Spleen (tissue), 7 donors: ENCODE measurements around the gene NRXN3.

ENCODE experiments used
- POLR2A ChIP-seq, 3 donors: fragments of 450-650 bp; IDR thresholded peaks; one replicate each; pipeline ENCODE4 v1.5.1; 2017; ENCODE audit warnings: antibody characterized with exemption in 3 of 3, mild to moderate bottlenecking in 1 of 3
- POLR2AphosphoS5 ChIP-seq, 3 donors: sonication (generic); formaldehyde crosslinking; IDR thresholded peaks; one replicate each; pipeline ENCODE4 v1.5.1; 2017; ENCODE audit warnings: antibody characterized with exemption in 3 of 3
- TF ChIP-seq, protein P1 (sequence below), 11 experiments: fragments of 200-600 bp in 7 of 11; fragments of 450-650 bp in 4 of 11; sonication (generic) in 4 of 11; IDR thresholded peaks in 8 of 11; conservative IDR thresholded peaks in 3 of 11; 1 replicate in 7 of 11; 2 replicates in 4 of 11; pipeline versions ENCODE4 v1.4.0 to v1.8.0; 2016 to 2021; ENCODE audit warnings: antibody characterized with exemption in 11 of 11, inconsistent platforms in 4 of 11, mild to moderate bottlenecking in 1 of 11
- donor health status: DM: no; HTN: no; CAD: no; lungs with moderate emphysema.
- donor health status: DM: no; HTN: no; CAD: no.
- donor health status: DM: no; HTN: no; CAD: no.

DNA sequence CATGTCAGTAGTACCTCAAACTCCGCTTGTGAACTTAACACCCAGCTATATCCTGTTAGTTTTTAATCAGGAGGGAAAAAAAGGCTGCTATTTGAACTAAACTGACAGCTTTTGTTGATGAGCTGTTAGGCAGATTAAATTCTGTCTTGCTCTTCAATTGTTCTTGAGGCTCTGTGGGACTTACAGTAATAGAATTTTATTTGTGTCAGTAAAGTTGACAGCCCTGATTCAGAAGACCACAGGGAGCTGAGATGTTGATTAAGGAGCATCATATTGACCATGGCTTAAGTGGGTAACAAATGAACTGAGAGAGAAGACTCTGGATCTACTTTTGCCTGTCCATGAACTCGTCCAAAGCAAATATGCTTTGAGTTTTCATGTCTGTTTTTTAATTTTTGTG lies 1418.2 kb downstream of the NRXN3 start:
- TF ChIP-seq, protein P1, sequence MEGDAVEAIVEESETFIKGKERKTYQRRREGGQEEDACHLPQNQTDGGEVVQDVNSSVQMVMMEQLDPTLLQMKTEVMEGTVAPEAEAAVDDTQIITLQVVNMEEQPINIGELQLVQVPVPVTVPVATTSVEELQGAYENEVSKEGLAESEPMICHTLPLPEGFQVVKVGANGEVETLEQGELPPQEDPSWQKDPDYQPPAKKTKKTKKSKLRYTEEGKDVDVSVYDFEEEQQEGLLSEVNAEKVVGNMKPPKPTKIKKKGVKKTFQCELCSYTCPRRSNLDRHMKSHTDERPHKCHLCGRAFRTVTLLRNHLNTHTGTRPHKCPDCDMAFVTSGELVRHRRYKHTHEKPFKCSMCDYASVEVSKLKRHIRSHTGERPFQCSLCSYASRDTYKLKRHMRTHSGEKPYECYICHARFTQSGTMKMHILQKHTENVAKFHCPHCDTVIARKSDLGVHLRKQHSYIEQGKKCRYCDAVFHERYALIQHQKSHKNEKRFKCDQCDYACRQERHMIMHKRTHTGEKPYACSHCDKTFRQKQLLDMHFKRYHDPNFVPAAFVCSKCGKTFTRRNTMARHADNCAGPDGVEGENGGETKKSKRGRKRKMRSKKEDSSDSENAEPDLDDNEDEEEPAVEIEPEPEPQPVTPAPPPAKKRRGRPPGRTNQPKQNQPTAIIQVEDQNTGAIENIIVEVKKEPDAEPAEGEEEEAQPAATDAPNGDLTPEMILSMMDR (IDR thresholded peaks at IDR 0.05 in 8 of 11, conservative IDR thresholded peaks at IDR 0.05 in 3 of 11), result no peak
- TF ChIP-seq POLR2A (IDR thresholded peaks at IDR 0.05) (no peak), POLR2AphosphoS5 (IDR thresholded peaks at IDR 0.05) (no peak)
